Liver (tissue), 9 donors: ENCODE data around the gene XPO5. TPM values are rescaled to one million over a fixed set of nuclear protein-coding genes. Genes with fewer than 3 reads are reported as not detected.

Experiments used
- DNase-seq: peaks from one replicate; pipeline ENCODE4 v3.0.0-alpha.2; 2017; ENCODE audit warnings: low spot score
- H3K27ac ChIP-seq, 2 donors: one replicate each; pipeline ENCODE4 v1.7.0; 2013; ENCODE audit warnings: inconsistent platforms in 2 of 2, low read length in 2 of 2, control low read depth in 1 of 2, low read depth in 1 of 2, mild to moderate bottlenecking in 1 of 2
- H3K27me3 ChIP-seq, 4 donors: one replicate each; pipeline versions ENCODE4 v1.6.1 to v1.7.0; 2013; ENCODE audit warnings: low read length in 3 of 4, inconsistent platforms in 1 of 4, mild to moderate bottlenecking in 1 of 4, moderate library complexity in 1 of 4; ENCODE audit not compliant: control insufficient read depth in 4 of 4, insufficient read depth in 4 of 4
- H3K36me3 ChIP-seq, 4 donors: one replicate each; pipeline versions ENCODE4 v1.6.1 to v1.7.0; 2013; ENCODE audit warnings: low read length in 3 of 4, mild to moderate bottlenecking in 3 of 4, low read depth in 1 of 4, moderate library complexity in 1 of 4; ENCODE audit not compliant: control insufficient read depth in 4 of 4, insufficient read depth in 3 of 4
- H3K4me1 ChIP-seq, 4 donors: one replicate each; pipeline versions ENCODE4 v1.6.1 to v1.7.0; 2013; ENCODE audit warnings: low read length in 3 of 4, mild to moderate bottlenecking in 3 of 4, moderate library complexity in 1 of 4; ENCODE audit not compliant: control insufficient read depth in 4 of 4, insufficient read depth in 4 of 4
- H3K4me3 ChIP-seq, 3 donors: one replicate each; pipeline versions ENCODE4 v1.6.1 to v1.7.0; 2013; ENCODE audit warnings: low read length in 3 of 3, control low read depth in 1 of 3, low read depth in 1 of 3, mild to moderate bottlenecking in 1 of 3
- H3K9ac ChIP-seq, 2 donors: one replicate each; pipeline ENCODE4 v1.7.0; 2013; ENCODE audit warnings: low read length in 2 of 2, mild to moderate bottlenecking in 2 of 2, moderate library complexity in 2 of 2, control low read depth in 1 of 2, low read depth in 1 of 2
- H3K9me3 ChIP-seq, 4 donors: one replicate each; pipeline versions ENCODE4 v1.6.1 to v1.7.0; 2013; ENCODE audit warnings: low read length in 3 of 4; ENCODE audit not compliant: control insufficient read depth in 4 of 4
- CTCF ChIP-seq: fragments of 150-350 bp; IDR thresholded peaks from 2 replicates; pipeline ENCODE4 v1.5.1; 2017; ENCODE audit warnings: improper control_type of control experiment, low read depth, low read length; ENCODE audit not compliant: missing input control
- EGR1 ChIP-seq, 2 donors: IDR thresholded peaks; 2 replicates each; pipeline ENCODE4 v1.6.1; 2016 to 2018; ENCODE audit warnings: antibody characterized with exemption in 2 of 2, low read depth in 2 of 2
- FOXA1 ChIP-seq: IDR thresholded peaks from 2 replicates; pipeline ENCODE4 v1.6.1; 2016; ENCODE audit warnings: antibody characterized with exemption
- FOXA2 ChIP-seq: IDR thresholded peaks from 2 replicates; pipeline ENCODE4 v1.6.1; 2016; ENCODE audit warnings: antibody characterized with exemption
- GABPA ChIP-seq, 2 donors: IDR thresholded peaks in 1 of 2; conservative IDR thresholded peaks in 1 of 2; 2 replicates each; pipeline ENCODE4 v1.6.1; 2016; ENCODE audit warnings: antibody characterized with exemption in 2 of 2, mild to moderate bottlenecking in 1 of 2, moderate library complexity in 1 of 2
- HNF4A ChIP-seq, 2 donors: conservative IDR thresholded peaks; 2 replicates each; pipeline ENCODE4 v1.6.1; 2016; ENCODE audit warnings: antibody characterized with exemption in 2 of 2, mild to moderate bottlenecking in 2 of 2
- JUND ChIP-seq, 2 donors: IDR thresholded peaks; 2 replicates each; pipeline ENCODE4 v1.6.1; 2016; ENCODE audit warnings: antibody characterized with exemption in 2 of 2
- NR2F2 ChIP-seq: IDR thresholded peaks from 2 replicates; pipeline ENCODE4 v1.6.1; 2016; ENCODE audit warnings: antibody characterized with exemption
- RAD21 ChIP-seq, 2 donors: IDR thresholded peaks; 2 replicates each; pipeline ENCODE4 v1.6.1; 2016; ENCODE audit warnings: antibody characterized with exemption in 2 of 2, mild to moderate bottlenecking in 2 of 2
- SP1 ChIP-seq: IDR thresholded peaks from 2 replicates; pipeline ENCODE4 v1.6.1; 2018; ENCODE audit warnings: antibody characterized with exemption, mild to moderate bottlenecking
- TAF1 ChIP-seq: conservative IDR thresholded peaks from 2 replicates; pipeline ENCODE4 v1.6.1; 2016; ENCODE audit warnings: antibody characterized with exemption, mild to moderate bottlenecking
- ZBTB33 ChIP-seq: IDR thresholded peaks from 2 replicates; pipeline ENCODE4 v1.6.1; 2016; ENCODE audit warnings: antibody characterized with exemption
- WGBS: extraction: QIAGEN DNeasy Blood & Tissue Kit; methylation state at CpG from one replicate; pipeline ENCODE4 v1.1.7; 2013; 5-methylcytosine and 5-hydroxymethylcytosine counted together
- polyA plus RNA-seq, 2 donors: library from polyadenylated mRNA; stranded (reverse) in 1 of 2; unstranded in 1 of 2; fragments of 200-250 nt in 1 of 2; fragments of >200 nt in 1 of 2; fragmentation: Nextera tagmentation in 1 of 2; extraction: Ambion mirVana in 1 of 2; gene quantifications; one replicate each; pipeline versions ENCODE4 v1.2.1 to v1.2.3, GENCODE V29; 2013 to 2015
- total RNA-seq, 2 donors: library from RNA; depleted of rRNA; stranded (reverse); fragments of >200 nt; gene quantifications; one replicate each; pipeline ENCODE4 v1.2.3, GENCODE V29; 2014
- TF ChIP-seq, protein P1 (sequence below): IDR thresholded peaks from 2 replicates; pipeline ENCODE4 v1.6.1; 2016; ENCODE audit warnings: antibody characterized with exemption, mild to moderate bottlenecking
- TF ChIP-seq, protein P2 (sequence below): IDR thresholded peaks from 2 replicates; pipeline ENCODE4 v1.6.1; 2016; ENCODE audit warnings: antibody characterized with exemption
- donor health status: healthy.
- donor health status: healthy.
- donor health status: healthy.
- donor health status: healthy.
- donor health status: healthy.

Gene XPO5
- total and polyA plus RNA-seq, 4 donors: 6.1 to 15.8 (median 9.8) TPM

- no peak for DNase-seq
- Histone ChIP-seq H3K9me3 (no peaks in the 10 kb centered on the region), H3K4me3 (no peak overlapping the region), H3K4me1 (peaks cover 2 to 20% (median 18%) of the 10 kb centered on the region in 4 donors), H3K27ac (no peak overlapping the region), H3K9ac (no peak overlapping the region), H3K36me3 (peaks cover 2 to 7% (median 7%) of the 10 kb centered on the region in 4 donors), H3K27me3 (no peaks in the 10 kb centered on the region)
- 91% methylated on average over 2 of the region's 2 CpGs for WGBS
- no peak for TF ChIP-seq CTCF
- TF ChIP-seq TAF1: no peak
- no peak for TF ChIP-seq FOXA1
- TF ChIP-seq EGR1 (IDR thresholded peaks at IDR 0.05; ENCODE audit: low read depth in 2 of 2): no peak
- TF ChIP-seq RAD21 (IDR thresholded peaks at IDR 0.05): no peak
- TF ChIP-seq NR2F2: no peak
- no peak for TF ChIP-seq ZBTB33
- TF ChIP-seq GABPA (IDR thresholded peaks at IDR 0.05 in 1 of 2, conservative IDR thresholded peaks at IDR 0.05 in 1 of 2): no peak
- TF ChIP-seq, protein P1, sequence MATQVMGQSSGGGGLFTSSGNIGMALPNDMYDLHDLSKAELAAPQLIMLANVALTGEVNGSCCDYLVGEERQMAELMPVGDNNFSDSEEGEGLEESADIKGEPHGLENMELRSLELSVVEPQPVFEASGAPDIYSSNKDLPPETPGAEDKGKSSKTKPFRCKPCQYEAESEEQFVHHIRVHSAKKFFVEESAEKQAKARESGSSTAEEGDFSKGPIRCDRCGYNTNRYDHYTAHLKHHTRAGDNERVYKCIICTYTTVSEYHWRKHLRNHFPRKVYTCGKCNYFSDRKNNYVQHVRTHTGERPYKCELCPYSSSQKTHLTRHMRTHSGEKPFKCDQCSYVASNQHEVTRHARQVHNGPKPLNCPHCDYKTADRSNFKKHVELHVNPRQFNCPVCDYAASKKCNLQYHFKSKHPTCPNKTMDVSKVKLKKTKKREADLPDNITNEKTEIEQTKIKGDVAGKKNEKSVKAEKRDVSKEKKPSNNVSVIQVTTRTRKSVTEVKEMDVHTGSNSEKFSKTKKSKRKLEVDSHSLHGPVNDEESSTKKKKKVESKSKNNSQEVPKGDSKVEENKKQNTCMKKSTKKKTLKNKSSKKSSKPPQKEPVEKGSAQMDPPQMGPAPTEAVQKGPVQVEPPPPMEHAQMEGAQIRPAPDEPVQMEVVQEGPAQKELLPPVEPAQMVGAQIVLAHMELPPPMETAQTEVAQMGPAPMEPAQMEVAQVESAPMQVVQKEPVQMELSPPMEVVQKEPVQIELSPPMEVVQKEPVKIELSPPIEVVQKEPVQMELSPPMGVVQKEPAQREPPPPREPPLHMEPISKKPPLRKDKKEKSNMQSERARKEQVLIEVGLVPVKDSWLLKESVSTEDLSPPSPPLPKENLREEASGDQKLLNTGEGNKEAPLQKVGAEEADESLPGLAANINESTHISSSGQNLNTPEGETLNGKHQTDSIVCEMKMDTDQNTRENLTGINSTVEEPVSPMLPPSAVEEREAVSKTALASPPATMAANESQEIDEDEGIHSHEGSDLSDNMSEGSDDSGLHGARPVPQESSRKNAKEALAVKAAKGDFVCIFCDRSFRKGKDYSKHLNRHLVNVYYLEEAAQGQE: no peak
- TF ChIP-seq, protein P2, sequence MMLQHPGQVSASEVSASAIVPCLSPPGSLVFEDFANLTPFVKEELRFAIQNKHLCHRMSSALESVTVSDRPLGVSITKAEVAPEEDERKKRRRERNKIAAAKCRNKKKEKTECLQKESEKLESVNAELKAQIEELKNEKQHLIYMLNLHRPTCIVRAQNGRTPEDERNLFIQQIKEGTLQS: no peak
- no peak for TF ChIP-seq SP1
- TF ChIP-seq FOXA2: no peak
Observed at GRCh38 chr6:43579171-43579570, 3.3 kb upstream of the XPO5 start.

DNA sequence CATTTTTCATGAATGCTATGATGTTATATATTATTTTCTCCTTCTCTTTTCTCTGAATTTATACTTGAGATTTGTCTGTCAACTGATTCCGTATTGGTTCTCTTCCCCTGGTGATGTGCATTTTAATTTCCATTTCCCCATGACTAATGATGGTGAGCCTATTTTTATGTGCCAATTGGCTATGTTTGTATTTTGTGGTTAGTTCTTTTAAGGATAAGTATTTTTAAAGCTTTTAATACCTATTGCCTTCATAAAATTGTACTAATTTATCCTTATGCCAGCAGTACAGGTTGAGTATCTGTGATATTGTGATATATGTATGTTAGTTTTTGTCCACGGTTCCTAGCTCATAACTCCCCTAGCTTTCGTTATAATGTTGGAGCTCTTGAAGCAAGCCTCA, 2.9 kb upstream of the XPO5 start:
- WGBS: 98% methylated on average over 3 of the region's 3 CpGs
- no peak for DNase-seq
- Histone ChIP-seq H3K36me3 (peaks cover 1 to 3% (median 3%) of the 10 kb centered on the region in 4 donors), H3K27me3 (no peaks in the 10 kb centered on the region), H3K9ac (no peak overlapping the region), H3K27ac (no peak overlapping the region), H3K4me1 (peaks cover 2 to 20% (median 18%) of the 10 kb centered on the region in 4 donors), H3K9me3 (no peaks in the 10 kb centered on the region), H3K4me3 (no peak overlapping the region)
- no peak for TF ChIP-seq HNF4A (conservative IDR thresholded peaks at IDR 0.05)
- TF ChIP-seq RAD21 (IDR thresholded peaks at IDR 0.05): no peak
- no peak for TF ChIP-seq JUND (IDR thresholded peaks at IDR 0.05)
- no peak for TF ChIP-seq FOXA2
- no peak for TF ChIP-seq GABPA (IDR thresholded peaks at IDR 0.05 in 1 of 2, conservative IDR thresholded peaks at IDR 0.05 in 1 of 2)
- TF ChIP-seq, protein P1: no peak
- no peak for TF ChIP-seq ZBTB33
- TF ChIP-seq CTCF: no peak
- TF ChIP-seq, protein P2: no peak
